Testis (tissue), 2 donors: ENCODE measurements around the gene MPRIP.

Source experiments
- CTCF ChIP-seq, 3 experiments: fragments of 450-650 bp in 2 of 3; fragments of 200-600 bp in 1 of 3; sonication (generic) in 1 of 3; IDR thresholded peaks; one replicate each; pipeline ENCODE4 v1.5.1; 2016 to 2019; ENCODE audit warnings: antibody characterized with exemption in 3 of 3, mild to moderate bottlenecking in 2 of 3, moderate library complexity in 1 of 3
- POLR2A ChIP-seq: fragments of 450-650 bp; IDR thresholded peaks from one replicate; pipeline ENCODE4 v1.6.1; 2017; ENCODE audit warnings: antibody characterized with exemption, mild to moderate bottlenecking, moderate library complexity

GRCh38 chr17:17077101-17077500, 34.8 kb downstream of the MPRIP start:
- TF ChIP-seq CTCF (IDR thresholded peaks at IDR 0.05) (no peak), POLR2A (no peak)
